Neutrophil (primary cell): Measurements from ENCODE around the gene PDE6A.

ENCODE experiments used
- H3K27ac ChIP-seq: fragments of 200-600 bp; sonication (generic); 2 replicates; pipeline ENCODE4 v1.5.1; 2016; ENCODE audit warnings: mild to moderate bottlenecking, moderate library complexity
- H3K27me3 ChIP-seq: fragments of 200-600 bp; sonication (generic); 2 replicates; pipeline ENCODE4 v1.6.0; 2016; ENCODE audit warnings: mild to moderate bottlenecking
- H3K36me3 ChIP-seq: fragments of 200-600 bp; sonication (generic); 2 replicates; pipeline ENCODE4 v1.5.1; 2017
- H3K4me1 ChIP-seq, 2 experiments: fragments of 200-600 bp in 1 of 2; sonication (generic) in 1 of 2; 1 replicate in 1 of 2; 2 replicates in 1 of 2; pipeline versions ENCODE4 v1.5.1 to v1.6.1; 2013 to 2016; ENCODE audit warnings: low read depth in 1 of 2, low read length in 1 of 2, mild to moderate bottlenecking in 1 of 2, moderate library complexity in 1 of 2; ENCODE audit not compliant: control insufficient read depth in 1 of 2, insufficient read depth in 1 of 2
- H3K4me3 ChIP-seq, 2 experiments: fragments of 200-600 bp in 1 of 2; sonication (generic) in 1 of 2; 1 replicate in 1 of 2; 2 replicates in 1 of 2; pipeline ENCODE4 v1.5.1; 2013 to 2016; ENCODE audit warnings: low read depth in 1 of 2, low read length in 1 of 2, mild to moderate bottlenecking in 1 of 2, moderate library complexity in 1 of 2
- H3K9me3 ChIP-seq: fragments of 200-600 bp; sonication (generic); 2 replicates; pipeline ENCODE4 v1.5.1; 2016
- TF ChIP-seq, protein P1 (sequence below): fragments of 200-600 bp; sonication (generic); IDR thresholded peaks from 2 replicates; pipeline ENCODE4 v1.5.1; 2016; ENCODE audit warnings: antibody characterized with exemption

The PDE6A gene

DNA sequence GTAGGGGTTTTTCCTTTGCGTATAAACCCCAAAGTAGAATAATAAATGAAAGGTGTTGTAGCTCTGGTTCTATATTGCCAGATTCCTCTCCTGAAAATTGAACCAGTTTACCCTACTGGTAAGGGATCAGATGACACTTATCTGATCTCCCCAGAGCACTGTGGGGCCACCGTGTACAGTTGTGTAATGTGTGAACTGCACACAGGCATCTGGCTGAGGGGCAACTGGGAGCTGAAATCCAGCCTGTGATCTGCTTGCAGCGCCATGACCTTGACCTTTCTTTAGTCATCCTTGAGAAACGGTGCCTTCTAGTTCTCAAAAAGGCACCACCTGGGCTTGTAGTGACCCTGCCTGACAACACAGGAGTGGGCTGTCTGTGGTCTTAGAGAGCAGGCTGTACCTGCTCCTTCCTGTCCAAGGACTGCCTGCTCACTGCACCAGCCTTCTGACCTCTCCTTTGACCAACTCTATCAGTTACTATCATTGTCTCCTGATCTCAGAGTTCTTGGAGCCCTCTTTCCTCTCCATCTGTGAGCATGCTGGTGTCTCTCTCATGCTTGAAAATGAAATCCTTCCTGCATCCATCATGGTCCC, 40.2 kb downstream of the PDE6A start:
- TF ChIP-seq, protein P1, sequence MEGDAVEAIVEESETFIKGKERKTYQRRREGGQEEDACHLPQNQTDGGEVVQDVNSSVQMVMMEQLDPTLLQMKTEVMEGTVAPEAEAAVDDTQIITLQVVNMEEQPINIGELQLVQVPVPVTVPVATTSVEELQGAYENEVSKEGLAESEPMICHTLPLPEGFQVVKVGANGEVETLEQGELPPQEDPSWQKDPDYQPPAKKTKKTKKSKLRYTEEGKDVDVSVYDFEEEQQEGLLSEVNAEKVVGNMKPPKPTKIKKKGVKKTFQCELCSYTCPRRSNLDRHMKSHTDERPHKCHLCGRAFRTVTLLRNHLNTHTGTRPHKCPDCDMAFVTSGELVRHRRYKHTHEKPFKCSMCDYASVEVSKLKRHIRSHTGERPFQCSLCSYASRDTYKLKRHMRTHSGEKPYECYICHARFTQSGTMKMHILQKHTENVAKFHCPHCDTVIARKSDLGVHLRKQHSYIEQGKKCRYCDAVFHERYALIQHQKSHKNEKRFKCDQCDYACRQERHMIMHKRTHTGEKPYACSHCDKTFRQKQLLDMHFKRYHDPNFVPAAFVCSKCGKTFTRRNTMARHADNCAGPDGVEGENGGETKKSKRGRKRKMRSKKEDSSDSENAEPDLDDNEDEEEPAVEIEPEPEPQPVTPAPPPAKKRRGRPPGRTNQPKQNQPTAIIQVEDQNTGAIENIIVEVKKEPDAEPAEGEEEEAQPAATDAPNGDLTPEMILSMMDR = no peak
- no peak overlapping the region for H3K27ac ChIP-seq
- peaks cover 10 to 14% of the 10 kb centered on the region in 2 experiments for H3K4me1 ChIP-seq
- H3K4me3 ChIP-seq = no peak overlapping the region
- no peaks in the 10 kb centered on the region for H3K36me3 ChIP-seq
- H3K27me3 ChIP-seq = no peaks in the 10 kb centered on the region
- H3K9me3 ChIP-seq = no peaks in the 10 kb centered on the region

DNA sequence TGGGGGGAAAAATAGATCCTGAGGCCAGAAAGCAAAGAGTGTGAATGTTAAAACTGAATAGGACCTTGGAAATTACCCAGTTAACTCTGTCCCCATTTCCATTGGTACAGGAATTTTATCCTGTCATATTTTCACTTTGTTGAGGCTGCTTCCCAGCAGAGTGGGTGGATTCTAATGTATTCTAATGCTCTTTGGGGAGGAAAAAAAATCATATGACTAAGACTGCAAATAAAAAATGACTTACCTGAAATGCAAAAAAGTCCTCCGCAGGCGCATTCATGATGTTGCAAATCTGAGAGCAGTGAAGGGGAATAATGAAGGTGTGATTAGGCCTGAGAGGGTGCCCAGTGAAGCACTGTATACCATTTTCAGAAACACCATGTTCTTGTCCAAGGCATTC, 41.2 kb downstream of the PDE6A start:
- no peak overlapping the region for H3K27ac ChIP-seq

DNA sequence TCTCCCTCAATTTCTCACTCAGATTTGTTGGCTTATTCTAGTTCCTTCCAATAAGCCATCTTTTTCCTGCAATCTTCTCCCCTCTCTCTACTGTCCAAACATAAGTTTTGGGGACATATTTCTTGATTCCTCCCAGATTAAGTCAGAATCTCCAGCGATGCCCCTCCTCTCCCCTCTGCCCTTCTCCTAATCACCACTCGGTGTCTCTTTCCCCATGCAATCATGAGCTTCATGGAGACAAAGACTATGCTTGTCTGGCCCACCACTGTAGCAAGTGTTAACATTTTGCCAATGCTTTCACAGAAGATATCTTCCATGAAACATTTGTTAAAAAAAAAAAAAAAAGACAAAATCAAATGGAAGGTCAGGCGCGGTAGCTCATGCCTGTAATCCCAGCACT, 42.4 kb downstream of the PDE6A start:
- H3K36me3 ChIP-seq = no peaks in the 10 kb centered on the region
- no peak overlapping the region for H3K4me3 ChIP-seq
- TF ChIP-seq, protein P1 = no peak
- peaks cover 10 to 14% of the 10 kb centered on the region in 2 experiments for H3K4me1 ChIP-seq
- no peaks in the 10 kb centered on the region for H3K27me3 ChIP-seq
- no peak overlapping the region for H3K27ac ChIP-seq
- H3K9me3 ChIP-seq = no peaks in the 10 kb centered on the region

More for the DNA sequence above, 41.2 kb downstream of the PDE6A start:
- Histone ChIP-seq H3K27me3 (no peaks in the 10 kb centered on the region), H3K9me3 (no peaks in the 10 kb centered on the region), H3K4me3 (no peak overlapping the region), H3K4me1 (peaks cover 10 to 14% of the 10 kb centered on the region in 2 experiments), H3K36me3 (no peaks in the 10 kb centered on the region)
- TF ChIP-seq, protein P1 = no peak

DNA sequence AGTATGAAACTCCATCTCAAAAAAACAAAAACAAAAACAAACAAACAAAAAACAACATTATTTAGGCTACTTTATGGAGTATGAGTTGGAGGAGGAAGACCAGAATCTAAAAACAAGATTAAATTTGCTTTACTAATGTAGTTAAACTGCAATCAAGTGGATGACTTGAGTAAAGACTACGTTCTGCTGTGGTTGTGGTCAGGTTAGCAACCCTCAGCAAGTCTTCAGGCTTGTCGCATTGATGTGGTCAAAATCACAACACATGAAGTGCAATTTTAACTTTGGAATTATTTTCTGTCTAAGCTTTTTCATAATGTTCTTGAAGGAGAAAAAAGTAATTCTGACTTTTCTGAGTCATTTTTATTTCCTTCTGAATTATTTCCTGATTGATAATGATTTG, 43.1 kb downstream of the PDE6A start:
- H3K4me1 ChIP-seq = peaks cover 10 to 14% of the 10 kb centered on the region in 2 experiments
- no peaks in the 10 kb centered on the region for H3K27me3 ChIP-seq
- H3K4me3 ChIP-seq = no peak overlapping the region
- no peaks in the 10 kb centered on the region for H3K36me3 ChIP-seq
- TF ChIP-seq, protein P1 = no peak
- H3K9me3 ChIP-seq = no peaks in the 10 kb centered on the region
- no peak overlapping the region for H3K27ac ChIP-seq

DNA sequence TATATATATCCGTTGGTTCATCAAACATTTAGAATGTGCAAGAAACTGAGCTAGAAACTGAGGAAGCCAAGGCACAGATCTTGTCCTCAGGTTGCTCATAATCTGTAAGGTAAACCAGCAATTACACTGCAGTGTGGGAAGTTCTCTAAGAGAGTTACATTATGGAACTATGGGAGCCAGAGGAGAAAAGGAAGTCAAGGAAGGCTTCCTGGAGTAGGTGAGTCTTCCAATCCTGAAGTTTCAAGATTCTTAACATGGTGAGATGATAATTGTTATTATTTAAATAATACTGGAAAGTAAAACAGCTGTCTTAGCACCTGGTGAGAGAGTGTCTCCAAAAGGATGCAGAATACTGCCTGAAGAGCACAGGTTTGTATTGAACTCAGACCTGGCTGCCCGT, 44.2 kb downstream of the PDE6A start:
- Histone ChIP-seq H3K9me3 (no peaks in the 10 kb centered on the region), H3K27ac (no peak overlapping the region), H3K36me3 (no peaks in the 10 kb centered on the region), H3K4me3 (no peak overlapping the region), H3K27me3 (no peaks in the 10 kb centered on the region), H3K4me1 (peaks cover 10 to 14% of the 10 kb centered on the region in 2 experiments)
- TF ChIP-seq, protein P1 = no peak
